Upper lobe of left lung (tissue), 4 donors: Measurements from ENCODE around the gene PEX10.

Experiments
- CTCF ChIP-seq, 6 experiments: fragments of 450-650 bp in 4 of 6; fragments of 200-600 bp in 2 of 6; sonication (generic) in 2 of 6; IDR thresholded peaks; one replicate each; pipeline ENCODE4 v1.5.1; 2016 to 2019; ENCODE audit warnings: antibody characterized with exemption in 6 of 6
- EP300 ChIP-seq, 4 donors: sonication (generic); formaldehyde crosslinking; IDR thresholded peaks; one replicate each; pipeline ENCODE4 v1.5.1; 2017; ENCODE audit warnings: antibody characterized with exemption in 4 of 4, control low read depth in 2 of 4
- POLR2A ChIP-seq, 4 donors: fragments of 450-650 bp; IDR thresholded peaks; one replicate each; pipeline ENCODE4 v1.5.1; 2016 to 2017; ENCODE audit warnings: antibody characterized with exemption in 4 of 4, mild to moderate bottlenecking in 2 of 4
- POLR2AphosphoS5 ChIP-seq, 2 donors: sonication (generic); formaldehyde crosslinking; IDR thresholded peaks; one replicate each; pipeline ENCODE4 v1.5.1; 2017; ENCODE audit warnings: antibody characterized with exemption in 2 of 2

GRCh38 chr1:2381741-2382620 is 30.4 kb downstream of the PEX10 start:
- TF ChIP-seq POLR2A (IDR thresholded peaks at IDR 0.05): no peak
- TF ChIP-seq CTCF (IDR thresholded peaks at IDR 0.05): peak; percentile 87 to 97 (median 96)
- peak in 1 of 2 donors; percentile 21 for TF ChIP-seq POLR2AphosphoS5 (IDR thresholded peaks at IDR 0.05)
- no peak for TF ChIP-seq EP300 (IDR thresholded peaks at IDR 0.05)
